SK-N-MC (cell line): ENCODE data around the gene WFIKKN1.

Experiments used
- EZH2 ChIP-seq: fragments of 200-600 bp; sonication (generic); IDR thresholded peaks from one replicate; pipeline ENCODE4 v1.6.1; 2017; ENCODE audit warnings: antibody characterized with exemption
- FOXP2 ChIP-seq: optimal IDR thresholded peaks from 2 replicates; pipeline ENCODE3; 2011; ENCODE audit warnings: mild to moderate bottlenecking, moderate library complexity; ENCODE audit not compliant: insufficient read depth; ENCODE audit errors: extremely low read length, control extremely low read depth
- POLR2AphosphoS5 ChIP-seq: IDR thresholded peaks from 2 replicates; pipeline ENCODE4 v1.6.1; 2012; ENCODE audit warnings: mild to moderate bottlenecking, low read depth, low read length, borderline replicate concordance

DNA sequence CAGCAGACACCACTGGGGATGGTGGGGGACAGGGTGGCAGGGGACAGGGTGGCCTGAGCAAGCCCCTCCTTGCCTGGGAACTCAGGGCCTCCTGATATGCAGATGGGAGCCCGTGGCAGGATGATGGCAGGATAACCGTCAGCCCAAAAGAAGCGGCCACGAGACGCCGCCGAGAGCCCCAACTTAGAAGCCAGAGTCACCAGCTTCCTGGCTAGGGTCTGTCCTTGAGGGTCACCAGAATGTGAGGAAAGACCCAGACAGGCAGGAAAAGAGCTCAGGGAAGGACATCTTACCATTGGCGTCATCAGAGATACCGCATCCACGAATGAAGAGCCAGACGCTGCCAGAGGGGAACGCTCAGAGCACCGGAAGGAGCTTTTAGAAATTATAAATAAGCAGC, 21.5 kb upstream of the WFIKKN1 start:
- TF ChIP-seq POLR2AphosphoS5 = no peak
- TF ChIP-seq EZH2 = no peak
- TF ChIP-seq FOXP2 = no peak
